Cardiac muscle cell (in vitro differentiated cells and primary cell): ENCODE data around the gene CRB3. TPM values are rescaled to one million over a fixed set of nuclear protein-coding genes. Genes with fewer than 3 reads are reported as not detected.
A peak's percentile ranks its signal among the peaks of the same experiment; 100 is the strongest.

Source experiments
- DNase-seq, 2 donors: peaks; one replicate each; pipeline versions ENCODE4 v3.0.0 to v3.0.0-alpha.2; 2010 to 2017; ENCODE audit warnings: low read depth in 1 of 2, low spot score in 1 of 2
- H3K27ac ChIP-seq: fragments of 200-600 bp; sonication (generic); 2 replicates; pipeline ENCODE4 v1.5.1; 2016
- H3K27me3 ChIP-seq: fragments of 200-600 bp; sonication (generic); 2 replicates; pipeline ENCODE4 v1.6.0; 2016; ENCODE audit warnings: control low read depth
- H3K36me3 ChIP-seq: fragments of 200-600 bp; sonication (generic); 2 replicates; pipeline ENCODE4 v1.5.1; 2016; ENCODE audit warnings: control low read depth
- H3K4me1 ChIP-seq: fragments of 200-600 bp; sonication (generic); 2 replicates; pipeline ENCODE4 v1.8.1; 2017; ENCODE audit warnings: low read depth, mild to moderate bottlenecking, mixed run types
- H3K4me3 ChIP-seq: fragments of 200-600 bp; sonication (generic); 2 replicates; pipeline ENCODE4 v1.5.1; 2016; ENCODE audit warnings: mild to moderate bottlenecking
- H3K9me3 ChIP-seq: fragments of 200-600 bp; sonication (generic); 2 replicates; pipeline ENCODE4 v1.5.1; 2017; ENCODE audit warnings: low read depth, mild to moderate bottlenecking, control low read depth
- CTCF ChIP-seq: IDR thresholded peaks from 2 replicates; pipeline ENCODE4 v1.5.1; 2012; ENCODE audit warnings: low read depth, mild to moderate bottlenecking, low read length
- polyA plus RNA-seq: library from polyadenylated mRNA; unstranded; fragments of >200 nt; fragmentation: Nextera tagmentation; extraction: Ambion mirVana; gene quantifications from 2 replicates; pipeline ENCODE4 v1.2.1, GENCODE V29; 2016
- total RNA-seq: library from RNA; depleted of rRNA; stranded (reverse); fragments of >200 nt; gene quantifications from 2 replicates; pipeline ENCODE4 v1.2.3, GENCODE V29; 2016

Gene CRB3
- total and polyA plus RNA-seq, 2 experiments from 2014 or later = 1.1 to 2.9 TPM

DNA sequence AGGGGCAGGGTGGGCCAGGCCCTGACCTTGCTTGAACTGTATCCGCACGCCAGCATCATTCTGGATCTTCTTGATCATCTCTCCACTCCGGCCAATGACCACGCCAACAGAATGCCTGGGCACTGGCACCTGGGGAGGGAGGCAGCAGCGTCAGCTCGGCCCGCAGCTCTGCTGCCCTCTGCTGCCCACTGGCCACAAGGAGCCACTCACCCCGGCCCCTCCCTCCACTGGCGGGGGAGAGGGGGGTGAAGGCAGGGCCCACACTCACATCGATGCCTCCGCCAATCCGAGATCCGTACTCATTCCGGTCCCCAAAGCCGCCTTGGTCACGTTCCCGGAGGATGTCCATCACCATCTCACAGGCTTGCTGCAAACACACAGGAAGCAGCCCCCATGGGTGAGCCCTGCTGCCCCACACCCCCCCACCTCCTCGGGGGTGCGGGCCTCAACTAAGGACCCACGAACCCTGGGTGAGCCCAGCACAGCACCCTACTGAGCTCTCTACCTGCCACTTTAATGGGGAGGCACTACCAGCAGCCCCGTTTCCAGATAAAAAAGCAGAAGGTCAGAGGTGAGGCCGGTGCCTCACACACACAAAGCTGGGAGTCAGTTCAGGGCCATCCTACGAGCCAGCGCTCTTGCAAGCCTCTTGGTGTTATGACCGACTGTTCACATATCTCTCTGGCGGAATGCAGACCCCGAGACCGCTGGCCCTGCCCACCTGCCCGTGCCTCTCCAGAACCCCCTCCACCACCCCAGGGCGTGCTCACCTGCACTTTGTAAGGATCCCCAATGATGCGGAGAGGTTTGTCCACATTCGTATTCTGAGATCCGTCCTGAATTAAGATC is 46.1 kb upstream of the CRB3 start:
- peak; percentile 49 for TF ChIP-seq CTCF
- Histone ChIP-seq H3K9me3 (no peaks in the 10 kb centered on the region), H3K27me3 (no peaks in the 10 kb centered on the region), H3K27ac (no peak overlapping the region), H3K4me3 (no peak overlapping the region), H3K36me3 (peaks cover 66% of the 10 kb centered on the region), H3K4me1 (peaks cover 7% of the 10 kb centered on the region)
- DNase-seq = peak in 1 of 2 donors; percentile 37

DNA sequence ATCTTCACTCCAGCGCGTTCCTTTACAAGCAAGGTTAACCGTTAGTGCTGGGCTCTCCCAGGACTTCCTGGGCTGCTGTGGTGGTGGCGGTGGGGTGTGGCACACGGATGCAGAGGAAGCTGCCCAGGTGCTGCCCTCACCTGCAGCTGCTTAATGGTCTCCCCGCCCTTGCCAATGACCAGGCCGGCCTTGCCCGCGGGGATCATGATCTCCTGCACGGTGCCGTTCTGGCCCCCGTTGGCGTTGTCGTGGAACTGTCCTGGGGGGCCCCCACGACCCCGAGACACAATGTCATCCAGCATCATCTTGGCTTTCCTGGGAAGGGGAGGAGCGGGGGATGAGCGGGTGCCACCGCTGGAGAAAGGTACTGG is 45.5 kb upstream of the CRB3 start:
- Histone ChIP-seq H3K9me3 (no peaks in the 10 kb centered on the region), H3K27me3 (no peaks in the 10 kb centered on the region), H3K4me1 (peaks cover 11% of the 10 kb centered on the region), H3K4me3 (no peak overlapping the region), H3K36me3 (peaks cover 66% of the 10 kb centered on the region), H3K27ac (no peak overlapping the region)
- no peak for DNase-seq
- TF ChIP-seq CTCF = no peak

DNA sequence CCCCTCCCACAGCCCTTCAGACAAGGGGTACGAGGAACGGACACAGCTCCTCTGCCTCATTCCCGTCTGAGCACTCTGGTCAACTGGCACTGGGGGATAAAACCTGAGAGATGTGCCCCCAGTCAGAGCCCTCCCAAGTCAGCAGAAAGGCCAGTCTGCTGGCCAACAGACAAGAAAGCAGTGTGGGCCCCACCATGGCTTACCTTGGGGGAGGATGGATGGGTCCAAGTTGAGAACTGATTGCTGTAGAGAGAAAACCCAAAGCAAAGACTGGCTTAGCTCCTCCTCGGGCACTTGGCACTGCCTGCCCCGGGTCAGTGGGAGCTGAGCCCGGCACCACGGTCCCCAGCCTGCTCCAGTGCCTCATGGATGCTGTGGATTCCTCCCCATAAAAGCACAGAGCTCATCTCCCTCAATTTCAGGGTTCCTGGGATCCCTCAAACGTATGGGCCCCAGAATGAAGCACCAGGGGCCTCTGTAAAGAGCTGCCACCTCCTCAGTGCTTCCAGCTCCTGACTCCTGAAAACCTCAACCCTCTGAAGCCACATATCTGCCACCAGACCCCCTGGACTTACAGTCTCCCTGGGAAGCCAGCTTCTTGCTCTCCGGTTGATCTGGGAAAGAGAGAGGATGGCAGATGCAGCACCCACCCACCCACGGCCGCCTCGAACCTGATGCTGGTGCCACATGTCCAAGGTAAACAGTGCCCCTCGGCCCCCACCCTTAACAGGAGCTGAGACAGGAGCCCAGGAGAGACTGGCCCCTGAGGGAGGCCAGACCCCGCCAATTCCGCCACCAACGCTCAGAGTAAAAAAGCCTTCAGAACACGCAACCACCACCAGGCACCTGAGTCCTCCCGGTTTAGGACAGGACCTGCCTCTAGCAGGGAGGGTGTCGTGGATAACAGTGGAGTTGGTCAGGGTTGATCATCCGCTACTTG is 42.7 kb upstream of the CRB3 start:
- peaks cover 11% of the 10 kb centered on the region for H3K4me1 ChIP-seq
- peaks cover 43% of the 10 kb centered on the region for H3K36me3 ChIP-seq
- no peaks in the 10 kb centered on the region for H3K9me3 ChIP-seq
- no peak overlapping the region for H3K4me3 ChIP-seq
- H3K27me3 ChIP-seq = no peaks in the 10 kb centered on the region
- peak overlapping the region; percentile 36 for H3K27ac ChIP-seq
- no peak for DNase-seq
- no peak for TF ChIP-seq CTCF

DNA sequence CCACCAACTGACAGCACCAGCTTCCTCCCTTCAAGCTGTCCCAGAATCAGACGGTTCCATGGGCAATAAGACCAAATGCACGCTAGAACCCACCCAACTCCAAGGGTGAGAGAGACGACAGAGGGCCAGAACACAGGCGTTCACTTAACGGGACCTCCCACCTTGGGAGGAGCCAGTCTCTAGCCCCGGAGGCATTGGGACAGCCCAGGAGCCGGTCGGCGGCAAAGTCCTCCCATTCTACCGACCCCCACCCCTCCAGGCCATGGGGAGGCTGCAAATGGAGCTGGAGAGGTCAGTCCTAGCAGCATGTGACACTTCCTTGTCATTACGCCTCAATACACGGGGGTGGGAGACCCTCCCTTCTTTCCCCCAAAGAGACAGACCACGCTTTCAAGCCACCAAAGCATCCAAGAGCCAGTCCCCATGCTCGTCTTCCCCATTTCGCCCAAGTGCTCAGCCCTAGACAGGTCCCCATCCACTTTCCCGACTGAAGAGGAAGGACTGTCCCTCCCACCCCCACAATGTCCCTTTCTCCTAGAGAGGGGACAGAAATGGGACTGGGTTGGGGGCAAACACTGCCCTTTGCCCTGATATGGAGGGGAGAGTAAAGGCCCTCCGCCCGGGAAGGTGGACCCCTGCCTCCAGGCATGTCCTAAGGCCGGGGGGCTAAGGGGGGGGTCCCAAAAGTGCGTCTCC is 40.4 kb upstream of the CRB3 start:
- no peaks in the 10 kb centered on the region for H3K9me3 ChIP-seq
- peak overlapping the region; percentile 99 for H3K4me3 ChIP-seq
- peaks cover 21% of the 10 kb centered on the region for H3K36me3 ChIP-seq
- peaks cover 11% of the 10 kb centered on the region for H3K4me1 ChIP-seq
- DNase-seq = peak; percentile 57 to 72
- H3K27ac ChIP-seq = peak overlapping the region; percentile 91
- no peak for TF ChIP-seq CTCF
- H3K27me3 ChIP-seq = no peaks in the 10 kb centered on the region

- TF ChIP-seq CTCF = no peak
- peak in 1 of 2 donors; percentile 52 for DNase-seq
- no peaks in the 10 kb centered on the region for H3K9me3 ChIP-seq
- peaks cover 11% of the 10 kb centered on the region for H3K4me1 ChIP-seq
- H3K27ac ChIP-seq = peak within 1 kb of the TSS; percentile 91
- peaks cover 20% of the 10 kb centered on the region for H3K36me3 ChIP-seq
- no peaks in the 10 kb centered on the region for H3K27me3 ChIP-seq
- H3K4me3 ChIP-seq = peak within 1 kb of the TSS; percentile 99
Observed at GRCh38 chr19:6424195-6424938, 39.7 kb upstream of the CRB3 start, which contains the start of gene KHSRP. KHSRP (minus strand) TSS chr19:6424811; CDS start chr19:6424701, 110 bp downstream.
